ENCODE measurements around the gene CDK2. TPM values are rescaled to one million over a fixed set of nuclear protein-coding genes. Genes with fewer than 3 reads are reported as not detected.

The CDK2 gene
- polyA plus RNA-seq, 1 of the 3 experiments (the other 2 are of a cell fraction): 43.3 TPM

GRCh38 chr12:55932551-55932910, 34.1 kb upstream of the CDK2 start:
- Histone ChIP-seq H3K27ac (ENCODE audit: low read depth in 2 of 2, low read length in 1 of 2) (peak overlapping the region in 1 of 2 experiments; percentile 69; a peak in 3 of 4 replicates), H3K36me3 (replicated peaks in 1 of 2; ENCODE audit: control insufficient read depth in 1 of 2, insufficient read depth in 2 of 2, low read length in 1 of 2) (peaks cover 0 to 3% of the 10 kb centered on the region in 2 experiments), H3K79me2 (ENCODE audit: insufficient read depth) (peaks cover 45% of the 10 kb centered on the region), H3K9ac (peak overlapping the region; percentile 69), H3K4me3 (ENCODE audit: low read depth in 2 of 2, low read length in 1 of 2) (peak overlapping the region; percentile 64 to 72), H4K20me1 (ENCODE audit: insufficient read depth) (no peaks in the 10 kb centered on the region), H3K4me1 (ENCODE audit: control insufficient read depth in 1 of 2, insufficient read depth in 2 of 2, low read depth in 1 of 2, low read length in 1 of 2) (peaks cover 19 to 32% of the 10 kb centered on the region in 2 experiments; a peak in 3 of 4 replicates), H3K27me3 (ENCODE audit: insufficient read depth) (no peaks in the 10 kb centered on the region), H2AFZ (ENCODE audit: low read depth) (0 out of 2 replicates have a peak overlapping the region, but pooled peaks have one; percentile 73), H3K9me2 (no peaks in the 10 kb centered on the region), H3K9me3 (no peaks in the 10 kb centered on the region), H3F3A (replicated peaks; ENCODE audit: insufficient read depth) (peaks cover 17% of the 10 kb centered on the region), H3K4me2 (peak overlapping the region; percentile 90)
- CTCF ChIA-PET: interaction anchor here (1.3 to 10.8 kb wide), 3 partner anchors 7 to 195 kb away, joined by 6 to 96 read pairs (median 37); no protein-coding TSS in a partner anchor
- peak; percentile 44 for DNase-seq
- TF ChIP-seq MAX (IDR thresholded peaks at IDR 0.05; ENCODE audit: low read depth) (no peak), ELF1 (IDR thresholded peaks at IDR 0.05) (no peak), ZBTB33 (IDR thresholded peaks at IDR 0.05; ENCODE audit: borderline replicate concordance, low read depth) (no peak), TCF12 (IDR thresholded peaks at IDR 0.05) (no peak), NFIC (IDR thresholded peaks at IDR 0.05; ENCODE audit: borderline replicate concordance) (no peak), EP300 (IDR thresholded peaks at IDR 0.05; ENCODE audit: borderline replicate concordance in 1 of 2, low read depth in 1 of 2, low read length in 1 of 2) (no peak), CTCF (IDR thresholded peaks at IDR 0.05) (no peak), MEF2A (IDR thresholded peaks at IDR 0.05; ENCODE audit: borderline replicate concordance, low read depth) (no peak), EZH2phosphoT487 (IDR thresholded peaks at IDR 0.05; ENCODE audit: borderline replicate concordance, low read depth) (no peak), IRF3 (IDR thresholded peaks at IDR 0.05; ENCODE audit: low read depth, low read length) (no peak), RCOR1 (IDR thresholded peaks at IDR 0.05; ENCODE audit: low read length) (no peak), GABPA (IDR thresholded peaks at IDR 0.05; ENCODE audit: low read depth) (no peak)
- POLR2A ChIA-PET: interaction anchor here (1.2 kb wide), 1 partner anchor 103 kb away, joined by 4 read pairs; the partner anchor contains the start of gene DNAJC14
- 35% methylated on average over 4 of the region's 4 CpGs for WGBS (ENCODE audit: low lambda C conversion rate)
